ENCODE data around the gene RNASE7. TPM values are rescaled to one million over a fixed set of nuclear protein-coding genes. Genes with fewer than 3 reads are reported as not detected.

Gene RNASE7
- total RNA-seq, 1 donor from 2014 or later: not detected

DNA sequence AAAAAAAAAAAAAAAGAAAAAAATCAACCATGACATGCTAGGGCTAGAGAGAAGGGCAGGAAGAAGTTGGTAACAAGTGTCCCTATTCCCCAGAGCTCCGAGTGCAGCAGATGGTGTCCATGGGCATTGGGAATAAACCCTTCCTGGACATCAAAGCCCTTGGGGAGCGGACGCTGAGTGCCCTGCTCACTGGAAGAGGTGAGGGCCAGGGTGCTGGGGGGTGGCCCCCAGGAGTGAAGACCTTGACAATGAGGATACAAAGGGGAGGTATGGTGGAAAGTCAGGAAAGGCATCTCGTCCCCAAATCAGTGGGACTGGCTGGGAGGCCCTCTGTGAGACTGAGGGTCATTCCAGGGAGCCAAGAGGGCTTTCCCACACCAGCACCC lies 44.7 kb downstream of the RNASE7 start:
- DNase-seq (ENCODE audit: low read depth in 2 of 2): no peak

GRCh38 chr14:21087294-21088091 lies 45.3 kb downstream of the RNASE7 start:
- DNase-seq (ENCODE audit: low read depth in 2 of 2): peak; percentile 88 to 99

DNA sequence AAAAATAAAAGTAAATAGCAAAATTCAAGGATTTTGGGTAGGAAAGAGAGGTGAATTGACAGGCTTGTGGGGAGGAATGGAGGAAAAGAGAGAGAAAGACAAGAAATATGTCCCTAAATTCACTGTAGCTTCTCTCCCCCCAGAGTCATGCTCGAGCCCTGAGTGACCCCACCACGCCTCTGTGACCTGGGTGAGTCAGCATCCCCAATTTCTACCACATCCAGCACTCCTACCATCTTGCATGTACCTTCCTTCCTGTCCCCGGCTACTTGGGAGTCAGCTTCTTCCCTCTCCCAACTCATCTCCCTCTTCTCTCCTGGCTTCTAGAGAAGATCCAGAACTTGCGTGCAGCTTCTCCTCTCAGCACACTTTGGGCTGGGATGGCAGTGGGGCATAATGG lies 46.5 kb downstream of the RNASE7 start:
- DNase-seq (ENCODE audit: low read depth in 2 of 2): no peak

- no peak for DNase-seq (ENCODE audit: low read depth in 2 of 2)
Observed at GRCh38 chr14:21089271-21089670, 47.1 kb downstream of the RNASE7 start.

- no peak for DNase-seq (ENCODE audit: low read depth in 2 of 2)
Observed at GRCh38 chr14:21089877-21090193, 47.7 kb downstream of the RNASE7 start.

GRCh38 chr14:21090194-21090939 lies 48.2 kb downstream of the RNASE7 start:
- peak; percentile 29 to 32 for DNase-seq (ENCODE audit: low read depth in 2 of 2)

DNA sequence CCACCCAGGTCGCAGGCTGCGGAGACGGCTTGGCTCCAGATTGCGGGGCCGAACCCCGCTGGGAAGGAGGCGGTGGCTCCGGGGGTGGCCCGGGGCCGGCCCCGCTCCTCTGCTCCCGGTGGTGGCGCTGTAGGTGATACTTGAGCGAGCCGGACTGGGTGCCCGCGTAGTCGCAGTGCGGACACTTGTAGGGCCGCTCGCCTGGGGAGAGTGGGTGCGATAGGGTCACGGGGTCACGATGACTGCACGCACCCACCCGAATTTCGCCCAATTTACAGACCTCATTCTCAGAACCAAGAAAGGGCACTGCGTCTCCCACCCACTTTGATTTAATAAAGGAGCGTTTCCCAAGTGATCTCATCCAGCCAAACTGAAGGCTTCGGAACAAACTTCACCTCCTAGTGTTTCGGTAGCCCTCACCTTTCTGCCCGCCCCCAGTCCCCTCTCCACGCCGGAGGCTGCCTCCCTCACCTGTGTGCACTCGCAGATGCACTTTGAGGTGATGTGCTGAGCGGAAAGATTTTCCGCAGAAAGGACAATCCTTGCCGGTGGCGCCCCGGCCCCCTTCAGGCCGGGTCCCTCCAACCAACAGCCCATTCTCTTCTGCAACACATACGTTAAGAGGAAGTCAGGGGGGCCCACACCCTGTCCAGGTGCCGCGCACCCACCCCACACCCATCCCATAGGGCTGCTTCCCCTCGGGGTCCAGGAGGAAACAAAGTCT lies 48.9 kb downstream of the RNASE7 start:
- no peak for DNase-seq (ENCODE audit: low read depth in 2 of 2)

DNA sequence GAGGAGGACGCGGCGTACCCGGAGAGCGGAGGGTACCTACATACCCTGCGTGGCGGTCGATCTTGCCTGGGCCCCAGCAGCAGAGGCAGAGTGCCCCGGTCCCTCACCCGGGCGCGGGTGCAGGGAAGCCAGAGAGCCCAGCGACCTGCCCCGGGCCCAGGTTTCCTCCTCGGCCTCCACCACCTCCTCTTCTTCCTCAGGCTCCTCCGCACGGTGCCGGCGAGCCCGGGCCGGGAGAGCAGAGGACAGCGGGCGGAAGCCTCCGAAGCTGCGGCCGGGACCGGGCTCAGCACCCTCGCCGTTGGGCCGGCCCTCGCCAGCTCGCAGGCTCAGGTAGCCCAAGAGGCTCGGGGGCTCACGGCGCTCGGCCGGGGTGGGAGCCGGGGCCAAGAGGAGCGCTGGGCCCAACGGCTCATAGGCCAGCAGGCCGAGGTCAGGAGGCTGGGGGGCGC lies 49.7 kb downstream of the RNASE7 start:
- DNase-seq (ENCODE audit: low read depth in 2 of 2): no peak

GRCh38 chr14:21092273-21093011 lies 50.3 kb downstream of the RNASE7 start:
- DNase-seq (ENCODE audit: low read depth in 2 of 2): peak; percentile 75 to 88

- no peak for DNase-seq (ENCODE audit: low read depth in 2 of 2)
Observed at GRCh38 chr14:21093018-21093417, 50.9 kb downstream of the RNASE7 start.

Other genes starting within 250 kb of the RNASE7 start
- 4.6 and 14.6 TPM in 2 replicates for gene RNASE1, start 239.5 kb upstream of the RNASE7 start, total RNA-seq
- not detected in 2 replicates for gene RNASE3, start 151.0 kb upstream of the RNASE7 start, total RNA-seq
- not detected in 2 replicates for gene RNASE2, start 86.9 kb upstream of the RNASE7 start, total RNA-seq
- 13.1 and 19.0 TPM in 2 replicates for gene METTL17, start 52.4 kb upstream of the RNASE7 start, total RNA-seq
- gene SLC39A2, start 43.1 kb upstream of the RNASE7 start, total RNA-seq: not detected in 2 replicates
- 0.65 and 3.6 TPM in 2 replicates for gene NDRG2, start 17.3 kb upstream of the RNASE7 start, total RNA-seq
- gene TPPP2, start 12.1 kb upstream of the RNASE7 start, total RNA-seq: not detected in 2 replicates
- not detected in 2 replicates for gene RNASE13, start 7.6 kb upstream of the RNASE7 start, total RNA-seq
- gene RNASE8, start 15.5 kb downstream of the RNASE7 start, total RNA-seq: not detected in 2 replicates
- 4.8 and 5.8 TPM in 2 replicates for gene ARHGEF40, start 27.9 kb downstream of the RNASE7 start, total RNA-seq
- gene ZNF219, start 56.3 kb downstream of the RNASE7 start, total RNA-seq: 2.0 and 2.4 TPM in 2 replicates
- not detected in 2 replicates for gene TMEM253, start 58.7 kb downstream of the RNASE7 start, total RNA-seq
- not detected in 2 replicates for gene OR5AU1, start 113.7 kb downstream of the RNASE7 start, total RNA-seq
- 570 and 584 TPM in 2 replicates for gene HNRNPC, start 227.1 kb downstream of the RNASE7 start, total RNA-seq
- 0.20 and 0.22 TPM in 2 replicates for gene RPGRIP1, start 237.7 kb downstream of the RNASE7 start, total RNA-seq

All from lung microvascular endothelial cell (primary cell).